OCI-LY7 (cell line): ENCODE data around the gene CAV1. TPM values are rescaled to one million over a fixed set of nuclear protein-coding genes. Genes with fewer than 3 reads are reported as not detected.

Source experiments
- BruUV-seq: library from RNA; stranded (reverse); fragments of 400-500 nt; replicated peaks from 2 replicates; lab custom pipeline; 2021; lab: Mats Ljungman, UMichigan
- CTCF ChIA-PET: fragments of 300-600 bp; sonication (Branson Sonifier 250); formaldehyde crosslinking; loops from one replicate; lab custom pipeline; 2022; ENCODE audit warnings: antibody characterized with exemption; ENCODE audit not compliant: unreplicated experiment; lab: Charles Lee
- POLR2A ChIA-PET: fragments of 300-600 bp; sonication (Branson Sonifier 250); formaldehyde crosslinking; loops from one replicate; lab custom pipeline; 2022; ENCODE audit warnings: antibody characterized with exemption; lab: Charles Lee
- DNase-seq: peaks from one replicate; pipeline ENCODE4 v3.0.0-alpha.2; 2015; ENCODE audit warnings: low spot score
- H2AFZ ChIP-seq: fragments of 200-600 bp; sonication (generic), shearing (Covaris generic); 2 replicates; pipeline ENCODE4 v1.6.1; 2014; ENCODE audit warnings: mild to moderate bottlenecking, antibody characterized with exemption, low read length, moderate library complexity
- H3K27ac ChIP-seq: fragments of 200-600 bp; sonication (generic); 2 replicates; pipeline ENCODE4 v1.5.1; 2014; ENCODE audit warnings: mixed run types, low read depth, mild to moderate bottlenecking, moderate library complexity, low read length, inconsistent platforms; ENCODE audit not compliant: poor library complexity, severe bottlenecking
- H3K36me3 ChIP-seq: fragments of 200-600 bp; sonication (generic); 2 replicates; pipeline ENCODE4 v1.6.1; 2014; ENCODE audit warnings: mild to moderate bottlenecking, antibody characterized with exemption, low read length, moderate library complexity, mixed read lengths; ENCODE audit not compliant: insufficient read depth
- H3K4me1 ChIP-seq: fragments of 200-600 bp; sonication (generic); 2 replicates; pipeline ENCODE4 v1.5.1; 2014; ENCODE audit warnings: mild to moderate bottlenecking, low read length; ENCODE audit not compliant: insufficient read depth, poor library complexity, severe bottlenecking
- H3K4me2 ChIP-seq: fragments of 200-600 bp; sonication (generic); 2 replicates; pipeline ENCODE4 v1.6.1; 2014; ENCODE audit warnings: mild to moderate bottlenecking, low read length
- H3K4me3 ChIP-seq: fragments of 200-600 bp; sonication (generic); 2 replicates; pipeline ENCODE4 v1.5.1; 2014; ENCODE audit warnings: mild to moderate bottlenecking, low read depth, low read length; ENCODE audit not compliant: poor library complexity, severe bottlenecking
- H3K79me2 ChIP-seq: fragments of 200-600 bp; sonication (generic); 2 replicates; pipeline ENCODE4 v1.6.1; 2016; ENCODE audit warnings: low read depth, mild to moderate bottlenecking, low read length, moderate library complexity, mixed read lengths; ENCODE audit not compliant: insufficient read depth
- H3K9me2 ChIP-seq: fragments of 200-600 bp; sonication (generic); 2 replicates; pipeline ENCODE4 v1.6.1; 2016; ENCODE audit warnings: mild to moderate bottlenecking, low read length, mixed read lengths; ENCODE audit not compliant: insufficient read depth
- H3K9me3 ChIP-seq: fragments of 200-600 bp; sonication (generic); 2 replicates; pipeline ENCODE4 v1.6.1; 2014; ENCODE audit warnings: mild to moderate bottlenecking, mixed run types, low read length, mixed read lengths
- H4K20me1 ChIP-seq: fragments of 200-600 bp; sonication (generic); 2 replicates; pipeline ENCODE4 v1.6.1; 2014; ENCODE audit warnings: mild to moderate bottlenecking, antibody characterized with exemption, low read length, moderate library complexity, mixed read lengths; ENCODE audit not compliant: insufficient read depth
- EZH2phosphoT487 ChIP-seq: fragments of 200-600 bp; sonication (generic); IDR thresholded peaks from 2 replicates; pipeline ENCODE4 v1.6.1; 2018; ENCODE audit warnings: low read depth, borderline replicate concordance, mild to moderate bottlenecking, mixed run types, antibody characterized with exemption, low read length, moderate library complexity, mixed read lengths
- intact Hi-C: fragments of 100-400 bp; cut with micrococcal nuclease; formaldehyde crosslinking; loops from one replicate; pipeline ENCODE4 v1.10.0; 2022; ENCODE audit not compliant: unreplicated experiment
- total RNA-seq, 2 experiments: library from RNA; depleted of rRNA in 1 of 2; stranded (reverse); fragments of >200 nt in 1 of 2; shearing (Covaris generic) in 1 of 2; gene quantifications; 2 replicates each; pipeline ENCODE4 v1.2.3, GENCODE V29; 2014 to 2022
- TF ChIP-seq, protein P1 (sequence below): fragments of 200-600 bp; sonication (generic); conservative IDR thresholded peaks from 2 replicates; pipeline ENCODE4 v1.5.1; 2014; ENCODE audit warnings: mild to moderate bottlenecking, antibody characterized with exemption, low read length, moderate library complexity, mixed read lengths

CAV1 gene
- total RNA-seq, 2 experiments from 2014 or later, result not detected

DNA sequence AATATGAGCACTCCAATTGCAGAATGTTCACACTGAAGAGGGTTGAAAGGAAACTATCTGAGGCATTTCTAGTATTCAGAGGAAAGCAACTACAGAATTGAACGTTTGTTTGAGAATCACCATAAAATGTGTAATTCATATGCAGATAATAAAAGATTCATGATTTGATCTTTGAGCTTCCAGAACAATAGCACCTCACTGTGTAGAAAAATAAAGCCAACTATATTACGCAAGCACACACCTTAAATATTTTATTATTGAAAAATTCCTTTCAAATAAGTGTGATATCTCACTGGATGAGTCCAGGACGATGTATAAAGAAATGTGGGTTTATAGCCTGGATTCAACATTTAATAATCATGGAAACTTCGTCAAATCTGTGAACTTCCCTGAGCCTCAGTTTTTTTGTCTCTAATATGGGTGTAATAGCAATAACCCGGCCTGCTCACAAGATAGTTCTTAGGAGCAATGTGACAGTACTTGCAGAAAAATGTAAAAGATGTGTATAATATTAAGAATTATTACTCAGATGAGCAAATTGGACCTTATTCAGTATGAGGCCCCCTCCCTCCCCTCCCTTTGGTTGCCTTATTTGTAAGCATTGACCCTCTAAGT lies 36.8 kb upstream of the CAV1 start:
- ChIA-PET POLR2A (interaction anchor here (1.6 kb wide), 1 partner anchor 13 kb away, joined by 3 read pairs; no protein-coding TSS in a partner anchor), CTCF (no interaction called here)
- Histone ChIP-seq H3K4me2 (no peak overlapping the region), H2AFZ (no peak overlapping the region), H3K27ac (no peak overlapping the region), H3K36me3 (no peaks in the 10 kb centered on the region), H3K9me2 (no peaks in the 10 kb centered on the region), H3K9me3 (no peaks in the 10 kb centered on the region), H3K4me3 (no peak overlapping the region), H4K20me1 (no peaks in the 10 kb centered on the region), H3K4me1 (no peaks in the 10 kb centered on the region), H3K79me2 (no peaks in the 10 kb centered on the region)
- intact Hi-C loops, result no loop called here
- no TSS peak for BruUV-seq
- DNase-seq, result no peak
- TF ChIP-seq EZH2phosphoT487, result no peak
- TF ChIP-seq, protein P1, sequence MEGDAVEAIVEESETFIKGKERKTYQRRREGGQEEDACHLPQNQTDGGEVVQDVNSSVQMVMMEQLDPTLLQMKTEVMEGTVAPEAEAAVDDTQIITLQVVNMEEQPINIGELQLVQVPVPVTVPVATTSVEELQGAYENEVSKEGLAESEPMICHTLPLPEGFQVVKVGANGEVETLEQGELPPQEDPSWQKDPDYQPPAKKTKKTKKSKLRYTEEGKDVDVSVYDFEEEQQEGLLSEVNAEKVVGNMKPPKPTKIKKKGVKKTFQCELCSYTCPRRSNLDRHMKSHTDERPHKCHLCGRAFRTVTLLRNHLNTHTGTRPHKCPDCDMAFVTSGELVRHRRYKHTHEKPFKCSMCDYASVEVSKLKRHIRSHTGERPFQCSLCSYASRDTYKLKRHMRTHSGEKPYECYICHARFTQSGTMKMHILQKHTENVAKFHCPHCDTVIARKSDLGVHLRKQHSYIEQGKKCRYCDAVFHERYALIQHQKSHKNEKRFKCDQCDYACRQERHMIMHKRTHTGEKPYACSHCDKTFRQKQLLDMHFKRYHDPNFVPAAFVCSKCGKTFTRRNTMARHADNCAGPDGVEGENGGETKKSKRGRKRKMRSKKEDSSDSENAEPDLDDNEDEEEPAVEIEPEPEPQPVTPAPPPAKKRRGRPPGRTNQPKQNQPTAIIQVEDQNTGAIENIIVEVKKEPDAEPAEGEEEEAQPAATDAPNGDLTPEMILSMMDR, result no peak

DNA sequence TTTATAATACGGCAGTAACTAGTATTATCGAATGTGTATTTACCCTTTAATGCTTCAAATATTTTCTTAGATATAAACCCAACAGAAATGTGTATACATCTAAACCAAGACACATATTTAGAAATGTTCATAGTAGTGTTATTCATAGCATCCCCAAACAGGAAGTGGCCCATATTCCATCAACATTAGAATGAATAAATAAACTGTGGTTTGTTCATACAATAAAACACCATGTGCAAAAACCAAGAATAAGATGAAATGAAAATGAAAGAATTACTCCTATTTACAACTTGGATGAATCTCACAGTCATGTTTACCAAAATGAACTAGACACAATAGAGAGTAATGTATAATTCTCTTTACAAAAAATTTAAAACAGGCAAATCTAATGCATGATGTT lies 34.5 kb upstream of the CAV1 start:
- Histone ChIP-seq H3K4me1 (no peaks in the 10 kb centered on the region), H3K9me2 (no peaks in the 10 kb centered on the region), H2AFZ (no peak overlapping the region), H3K27ac (no peak overlapping the region), H3K4me3 (no peak overlapping the region), H4K20me1 (no peaks in the 10 kb centered on the region), H3K79me2 (no peaks in the 10 kb centered on the region), H3K9me3 (no peaks in the 10 kb centered on the region), H3K4me2 (no peak overlapping the region), H3K36me3 (no peaks in the 10 kb centered on the region)
- ChIA-PET CTCF (no interaction called here), POLR2A (no interaction called here)
- TF ChIP-seq, protein P1, result no peak
- no peak for TF ChIP-seq EZH2phosphoT487
- no peak for DNase-seq
- intact Hi-C loops, result no loop called here
- no TSS peak for BruUV-seq

DNA sequence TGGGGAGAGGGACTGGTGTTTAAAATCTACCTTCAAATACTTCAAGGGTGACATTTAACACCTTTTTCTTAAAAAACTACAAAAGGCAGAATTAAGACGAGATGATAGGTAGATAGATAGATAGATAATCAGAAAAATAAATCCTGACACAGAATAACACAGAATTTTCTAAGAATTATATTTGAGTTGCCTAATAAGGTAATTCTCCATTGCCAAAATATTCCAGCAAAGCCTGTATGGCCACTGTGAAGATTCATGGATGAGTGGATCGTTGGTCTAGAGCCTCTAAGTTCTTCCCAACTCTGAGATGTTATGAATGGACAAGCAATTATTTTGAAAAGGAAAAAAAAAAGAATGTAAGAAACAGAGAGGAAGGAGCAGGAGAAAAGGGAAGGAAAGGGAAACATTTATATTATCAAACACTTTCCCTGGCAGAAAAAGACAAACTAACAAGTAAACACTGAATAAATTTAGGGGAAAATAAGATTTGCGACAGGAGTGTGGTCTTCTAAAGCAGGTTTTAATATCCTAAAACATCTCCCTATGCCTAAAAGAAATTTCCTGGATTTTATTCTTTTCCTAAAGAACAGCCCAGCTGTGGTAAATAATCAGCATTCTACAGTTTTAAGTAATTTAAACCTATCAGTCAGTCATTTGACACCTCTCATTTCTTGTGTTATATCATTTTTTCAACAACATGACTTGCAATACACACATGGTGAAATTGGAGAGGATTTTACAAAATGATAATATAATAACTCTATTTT lies 32.8 kb upstream of the CAV1 start:
- Histone ChIP-seq H3K9me3 (no peaks in the 10 kb centered on the region), H2AFZ (no peak overlapping the region), H3K9me2 (no peaks in the 10 kb centered on the region), H3K27ac (no peak overlapping the region), H3K79me2 (no peaks in the 10 kb centered on the region), H3K4me1 (no peaks in the 10 kb centered on the region), H3K36me3 (no peaks in the 10 kb centered on the region), H3K4me3 (no peak overlapping the region), H3K4me2 (no peak overlapping the region), H4K20me1 (no peaks in the 10 kb centered on the region)
- TF ChIP-seq, protein P1, result no peak
- TF ChIP-seq EZH2phosphoT487, result no peak
- DNase-seq, result no peak
- intact Hi-C loops, result no loop called here
- ChIA-PET POLR2A (interaction anchor here (0.7 kb wide), 1 partner anchor 133 kb away, joined by 3 read pairs; no protein-coding TSS in a partner anchor), CTCF (no interaction called here)
- no TSS peak for BruUV-seq
